ENCODE results near the gene RXFP2.

DNA sequence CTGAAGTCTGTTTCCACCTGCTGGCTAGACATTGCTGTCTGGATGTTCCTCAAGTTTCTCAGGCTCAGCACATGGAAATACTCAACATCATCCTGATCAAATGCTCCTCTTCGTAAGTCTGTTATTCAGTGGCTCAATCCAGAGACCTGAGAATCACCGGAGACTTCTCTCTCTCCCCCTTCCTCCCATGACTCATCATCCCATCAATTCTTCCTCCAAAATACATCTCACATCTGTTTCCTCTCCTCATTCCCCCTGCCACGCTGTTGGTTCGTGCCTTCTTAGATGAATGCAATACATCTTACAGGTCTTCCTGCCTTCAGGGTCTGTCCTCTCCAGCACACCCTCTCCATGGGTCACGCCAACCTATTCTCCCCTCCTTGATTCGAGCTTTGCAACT lies 7.4 kb upstream of the RXFP2 start:
- TF ChIP-seq L3MBTL2 (conservative IDR thresholded peaks at IDR 0.05) (no peak), ARNT (IDR thresholded peaks at IDR 0.05) (no peak), FOXM1 (IDR thresholded peaks at IDR 0.05; ENCODE audit: borderline replicate concordance) (no peak), FOXA1 (IDR thresholded peaks at IDR 0.05) (no peak), FOXK2 (IDR thresholded peaks at IDR 0.05) (no peak), BHLHE40 (IDR thresholded peaks at IDR 0.05; ENCODE audit: borderline replicate concordance) (no peak), CTBP1 (IDR thresholded peaks at IDR 0.05; ENCODE audit: borderline replicate concordance) (no peak), NFRKB (IDR thresholded peaks at IDR 0.05) (no peak), ZNF384 (IDR thresholded peaks at IDR 0.05) (no peak), TARDBP (IDR thresholded peaks at IDR 0.05) (no peak)
- TF ChIP-seq, protein P1, sequence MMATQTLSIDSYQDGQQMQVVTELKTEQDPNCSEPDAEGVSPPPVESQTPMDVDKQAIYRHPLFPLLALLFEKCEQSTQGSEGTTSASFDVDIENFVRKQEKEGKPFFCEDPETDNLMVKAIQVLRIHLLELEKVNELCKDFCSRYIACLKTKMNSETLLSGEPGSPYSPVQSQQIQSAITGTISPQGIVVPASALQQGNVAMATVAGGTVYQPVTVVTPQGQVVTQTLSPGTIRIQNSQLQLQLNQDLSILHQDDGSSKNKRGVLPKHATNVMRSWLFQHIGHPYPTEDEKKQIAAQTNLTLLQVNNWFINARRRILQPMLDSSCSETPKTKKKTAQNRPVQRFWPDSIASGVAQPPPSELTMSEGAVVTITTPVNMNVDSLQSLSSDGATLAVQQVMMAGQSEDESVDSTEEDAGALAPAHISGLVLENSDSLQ (IDR thresholded peaks at IDR 0.05) = no peak

All from HEK293T (cell line).